Measurements from ENCODE around the gene CTDSP2.

CTDSP2 gene

GRCh38 chr12:57795354-57795753, 51.2 kb downstream of the CTDSP2 start:
- Histone ChIP-seq H3K27ac (ENCODE audit: low read length) (no peak overlapping the region), H3K36me3 (ENCODE audit: control insufficient read depth in 2 of 2, insufficient read depth in 2 of 2, low read length in 2 of 2) (peaks cover 34 to 42% of the 10 kb centered on the region in 2 donors), H3K4me3 (ENCODE audit: low read length in 2 of 2) (no peak overlapping the region)

GRCh38 chr12:57793920-57794319, 52.6 kb downstream of the CTDSP2 start:
- Histone ChIP-seq H3K27ac (ENCODE audit: low read length) (no peak overlapping the region), H3K9me3 (ENCODE audit: control insufficient read depth in 2 of 2, low read length in 2 of 2) (no peaks in the 10 kb centered on the region), H3K36me3 (ENCODE audit: control insufficient read depth in 2 of 2, insufficient read depth in 2 of 2, low read length in 2 of 2) (peaks cover 26 to 41% of the 10 kb centered on the region in 2 donors), H3K9ac (ENCODE audit: low read length in 2 of 2) (no peak overlapping the region), H3K27me3 (ENCODE audit: control insufficient read depth in 1 of 2, insufficient read depth in 2 of 2, low read length in 2 of 2) (no peaks in the 10 kb centered on the region), H3K4me1 (ENCODE audit: control insufficient read depth, insufficient read depth, low read length) (no peaks in the 10 kb centered on the region), H3K4me3 (ENCODE audit: low read length in 2 of 2) (no peak overlapping the region)

More at GRCh38 chr12:57795354-57795753, 51.2 kb downstream of the CTDSP2 start:
- no peaks in the 10 kb centered on the region for H3K4me1 ChIP-seq (ENCODE audit: control insufficient read depth, insufficient read depth, low read length)
- H3K9me3 ChIP-seq (ENCODE audit: control insufficient read depth in 2 of 2, low read length in 2 of 2): no peaks in the 10 kb centered on the region
- no peak overlapping the region for H3K9ac ChIP-seq (ENCODE audit: low read length in 2 of 2)
- H3K27me3 ChIP-seq (ENCODE audit: control insufficient read depth in 1 of 2, insufficient read depth in 2 of 2, low read length in 2 of 2): no peaks in the 10 kb centered on the region

GRCh38 chr12:57783861-57784260, 62.7 kb downstream of the CTDSP2 start:
- H3K27ac ChIP-seq (ENCODE audit: low read length): no peak overlapping the region
- peaks cover 12 to 18% of the 10 kb centered on the region in 2 donors for H3K36me3 ChIP-seq (ENCODE audit: control insufficient read depth in 2 of 2, insufficient read depth in 2 of 2, low read length in 2 of 2)
- H3K9me3 ChIP-seq (ENCODE audit: control insufficient read depth in 2 of 2, low read length in 2 of 2): no peaks in the 10 kb centered on the region
- H3K4me3 ChIP-seq (ENCODE audit: low read length in 2 of 2): peak overlapping the region in 1 of 2 donors; percentile 35
- no peaks in the 10 kb centered on the region for H3K27me3 ChIP-seq (ENCODE audit: control insufficient read depth in 1 of 2, insufficient read depth in 2 of 2, low read length in 2 of 2)
- no peak overlapping the region for H3K9ac ChIP-seq (ENCODE audit: low read length in 2 of 2)
- peaks cover 4% of the 10 kb centered on the region for H3K4me1 ChIP-seq (ENCODE audit: control insufficient read depth, insufficient read depth, low read length)

- Histone ChIP-seq H3K27ac (ENCODE audit: low read length) (no peak overlapping the region), H3K4me3 (ENCODE audit: low read length in 2 of 2) (peak overlapping the region; percentile 93 to 100), H3K4me1 (ENCODE audit: control insufficient read depth, insufficient read depth, low read length) (peaks cover 4% of the 10 kb centered on the region), H3K36me3 (ENCODE audit: control insufficient read depth in 2 of 2, insufficient read depth in 2 of 2, low read length in 2 of 2) (peaks cover 12 to 18% of the 10 kb centered on the region in 2 donors), H3K9ac (ENCODE audit: low read length in 2 of 2) (peak overlapping the region; percentile 82 to 96), H3K9me3 (ENCODE audit: control insufficient read depth in 2 of 2, low read length in 2 of 2) (no peaks in the 10 kb centered on the region), H3K27me3 (ENCODE audit: control insufficient read depth in 1 of 2, insufficient read depth in 2 of 2, low read length in 2 of 2) (no peaks in the 10 kb centered on the region)
Observed at GRCh38 chr12:57783466-57783801, 63.1 kb downstream of the CTDSP2 start.

- Histone ChIP-seq H3K36me3 (ENCODE audit: control insufficient read depth in 2 of 2, insufficient read depth in 2 of 2, low read length in 2 of 2) (peaks cover 11 to 18% of the 10 kb centered on the region in 2 donors), H3K9me3 (ENCODE audit: control insufficient read depth in 2 of 2, low read length in 2 of 2) (no peaks in the 10 kb centered on the region), H3K4me1 (ENCODE audit: control insufficient read depth, insufficient read depth, low read length) (peaks cover 4% of the 10 kb centered on the region), H3K27ac (ENCODE audit: low read length) (peak within 1 kb of the TSS; percentile 67), H3K4me3 (ENCODE audit: low read length in 2 of 2) (peak within 1 kb of the TSS; percentile 93 to 100), H3K9ac (ENCODE audit: low read length in 2 of 2) (peak within 1 kb of the TSS; percentile 82 to 96), H3K27me3 (ENCODE audit: control insufficient read depth in 1 of 2, insufficient read depth in 2 of 2, low read length in 2 of 2) (no peaks in the 10 kb centered on the region)
Observed at GRCh38 chr12:57782608-57783465, 63.7 kb downstream of the CTDSP2 start, which contains the start of gene TSFM. Gene TSFM (plus strand): TSS chr12:57782787. CDS start chr12:57782802, 15 bp downstream.

- Histone ChIP-seq H3K9ac (ENCODE audit: low read length in 2 of 2) (peak overlapping the region in 1 of 2 donors; percentile 82), H3K27me3 (ENCODE audit: control insufficient read depth in 1 of 2, insufficient read depth in 2 of 2, low read length in 2 of 2) (no peaks in the 10 kb centered on the region), H3K4me3 (ENCODE audit: low read length in 2 of 2) (peak overlapping the region; percentile 93 to 100), H3K9me3 (ENCODE audit: control insufficient read depth in 2 of 2, low read length in 2 of 2) (no peaks in the 10 kb centered on the region), H3K27ac (ENCODE audit: low read length) (peak overlapping the region; percentile 67), H3K36me3 (ENCODE audit: control insufficient read depth in 2 of 2, insufficient read depth in 2 of 2, low read length in 2 of 2) (peaks cover 10 to 16% of the 10 kb centered on the region in 2 donors), H3K4me1 (ENCODE audit: control insufficient read depth, insufficient read depth, low read length) (peaks cover 4% of the 10 kb centered on the region)
Observed at GRCh38 chr12:57782243-57782607, 64.3 kb downstream of the CTDSP2 start.

GRCh38 chr12:57781801-57782200, 64.7 kb downstream of the CTDSP2 start:
- H3K4me3 ChIP-seq (ENCODE audit: low read length in 2 of 2): no peak overlapping the region
- H3K27me3 ChIP-seq (ENCODE audit: control insufficient read depth in 1 of 2, insufficient read depth in 2 of 2, low read length in 2 of 2): no peaks in the 10 kb centered on the region
- no peaks in the 10 kb centered on the region for H3K9me3 ChIP-seq (ENCODE audit: control insufficient read depth in 2 of 2, low read length in 2 of 2)
- peaks cover 9 to 15% of the 10 kb centered on the region in 2 donors for H3K36me3 ChIP-seq (ENCODE audit: control insufficient read depth in 2 of 2, insufficient read depth in 2 of 2, low read length in 2 of 2)
- no peak overlapping the region for H3K27ac ChIP-seq (ENCODE audit: low read length)
- no peak overlapping the region for H3K9ac ChIP-seq (ENCODE audit: low read length in 2 of 2)
- peaks cover 4% of the 10 kb centered on the region for H3K4me1 ChIP-seq (ENCODE audit: control insufficient read depth, insufficient read depth, low read length)

- H3K27ac ChIP-seq (ENCODE audit: low read length): no peak overlapping the region
Observed at GRCh38 chr12:57781244-57781643, 65.3 kb downstream of the CTDSP2 start.

GRCh38 chr12:57780284-57780897, 66.1 kb downstream of the CTDSP2 start:
- Histone ChIP-seq H3K27me3 (ENCODE audit: control insufficient read depth in 1 of 2, insufficient read depth in 2 of 2, low read length in 2 of 2) (no peaks in the 10 kb centered on the region), H3K36me3 (ENCODE audit: control insufficient read depth in 2 of 2, insufficient read depth in 2 of 2, low read length in 2 of 2) (peaks cover 0 to 5% of the 10 kb centered on the region in 2 donors), H3K27ac (ENCODE audit: low read length) (no peak overlapping the region), H3K9me3 (ENCODE audit: control insufficient read depth in 2 of 2, low read length in 2 of 2) (no peaks in the 10 kb centered on the region), H3K4me1 (ENCODE audit: control insufficient read depth, insufficient read depth, low read length) (peaks cover 4% of the 10 kb centered on the region), H3K4me3 (ENCODE audit: low read length in 2 of 2) (no peak overlapping the region), H3K9ac (ENCODE audit: low read length in 2 of 2) (peak overlapping the region in 1 of 2 donors; percentile 5)

More at GRCh38 chr12:57781244-57781643, 65.3 kb downstream of the CTDSP2 start:
- Histone ChIP-seq H3K36me3 (ENCODE audit: control insufficient read depth in 2 of 2, insufficient read depth in 2 of 2, low read length in 2 of 2) (peaks cover 3 to 10% of the 10 kb centered on the region in 2 donors), H3K9ac (ENCODE audit: low read length in 2 of 2) (no peak overlapping the region), H3K4me3 (ENCODE audit: low read length in 2 of 2) (no peak overlapping the region), H3K27me3 (ENCODE audit: control insufficient read depth in 1 of 2, insufficient read depth in 2 of 2, low read length in 2 of 2) (no peaks in the 10 kb centered on the region), H3K9me3 (ENCODE audit: control insufficient read depth in 2 of 2, low read length in 2 of 2) (no peaks in the 10 kb centered on the region), H3K4me1 (ENCODE audit: control insufficient read depth, insufficient read depth, low read length) (peaks cover 4% of the 10 kb centered on the region)

- Histone ChIP-seq H3K36me3 (ENCODE audit: control insufficient read depth in 2 of 2, insufficient read depth in 2 of 2, low read length in 2 of 2) (peaks cover 0 to 5% of the 10 kb centered on the region in 2 donors), H3K9me3 (ENCODE audit: control insufficient read depth in 2 of 2, low read length in 2 of 2) (no peaks in the 10 kb centered on the region), H3K4me1 (ENCODE audit: control insufficient read depth, insufficient read depth, low read length) (peaks cover 4% of the 10 kb centered on the region), H3K9ac (ENCODE audit: low read length in 2 of 2) (no peak overlapping the region), H3K27me3 (ENCODE audit: control insufficient read depth in 1 of 2, insufficient read depth in 2 of 2, low read length in 2 of 2) (no peaks in the 10 kb centered on the region), H3K27ac (ENCODE audit: low read length) (no peak overlapping the region), H3K4me3 (ENCODE audit: low read length in 2 of 2) (no peak overlapping the region)
Observed at GRCh38 chr12:57779736-57780135, 66.8 kb downstream of the CTDSP2 start.
